GM12873 (cell line): ENCODE data around the gene URM1.

Experiments
- CTCF ChIP-seq: IDR thresholded peaks from 2 replicates; pipeline ENCODE4 v1.5.1; 2012; ENCODE audit warnings: low read depth, mild to moderate bottlenecking, moderate library complexity, low read length, control low read depth; ENCODE audit not compliant: insufficient read depth; ENCODE audit errors: missing control alignments

Gene URM1

DNA sequence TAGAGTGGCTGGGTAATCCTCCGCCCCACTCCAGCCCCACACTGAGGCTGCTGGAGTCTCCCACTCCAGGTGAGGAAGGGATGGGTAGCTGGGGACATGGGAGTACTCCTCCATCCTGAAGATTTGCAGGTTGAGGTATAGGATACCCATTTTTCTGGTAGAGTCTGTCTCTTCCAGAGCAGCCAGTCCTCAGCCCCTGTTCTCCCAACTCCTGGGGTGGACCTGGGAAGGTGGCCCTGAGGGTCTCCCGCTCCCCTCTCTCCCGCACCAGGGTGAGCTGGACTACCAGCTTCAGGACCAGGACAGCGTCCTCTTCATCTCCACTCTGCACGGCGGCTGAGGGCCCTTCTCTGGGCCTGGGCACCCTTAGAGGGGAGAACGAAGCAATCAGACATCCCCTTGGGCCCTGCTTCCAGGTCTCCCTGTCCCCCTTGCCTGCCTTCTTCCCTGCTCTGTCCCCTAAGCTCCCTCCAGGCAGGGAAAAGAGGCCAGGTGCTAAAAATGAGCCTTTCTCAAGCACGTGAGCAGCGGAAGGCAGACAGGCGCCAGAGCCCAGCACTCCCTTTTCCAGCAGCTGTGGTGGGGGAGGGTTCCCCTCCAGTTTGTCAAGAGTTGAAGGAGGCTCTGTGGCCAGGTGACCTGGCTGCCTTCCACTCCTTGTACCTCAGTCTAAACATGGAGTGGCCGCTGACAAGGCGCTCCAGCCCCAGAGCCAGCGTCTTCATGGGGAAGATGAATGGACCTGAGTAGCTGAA, 18.4 kb downstream of the URM1 start:
- no peak for TF ChIP-seq CTCF

DNA sequence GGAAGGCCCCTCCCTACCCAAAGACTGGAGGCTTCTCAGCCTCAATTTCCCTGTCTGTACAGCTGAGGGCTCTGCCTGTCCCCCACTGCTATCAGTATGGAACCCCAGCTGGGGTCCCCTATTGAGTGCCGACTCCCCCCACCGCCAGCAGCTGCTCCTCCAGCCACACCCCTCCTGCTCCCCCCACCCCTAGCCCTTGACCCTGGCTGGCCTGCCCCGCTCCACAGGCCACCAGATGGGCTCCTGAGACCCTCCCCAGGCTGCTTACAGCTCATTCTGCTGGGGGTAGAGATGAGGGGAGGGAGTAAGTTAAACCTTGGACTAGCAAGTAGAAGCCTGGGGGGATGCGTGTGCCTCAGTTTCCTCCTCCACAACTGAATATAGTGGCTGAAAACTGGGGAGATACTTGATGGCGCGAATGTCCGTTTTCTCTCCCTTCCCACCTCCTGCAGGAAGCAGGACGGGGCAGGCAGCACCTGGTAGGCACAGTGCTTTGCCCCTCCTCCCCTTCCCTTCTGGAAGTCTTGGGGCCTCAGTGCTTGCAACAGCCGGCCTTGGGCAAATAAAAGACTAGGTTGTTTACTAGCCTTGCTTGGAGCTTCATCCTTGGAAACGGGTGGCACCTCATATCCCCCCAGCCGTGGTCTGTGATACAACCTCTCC, 19.1 kb downstream of the URM1 start:
- TF ChIP-seq CTCF: no peak

GRCh38 chr9:128390813-128391711, 19.9 kb downstream of the URM1 start:
- no peak for TF ChIP-seq CTCF

GRCh38 chr9:128391956-128392301, 20.8 kb downstream of the URM1 start:
- no peak for TF ChIP-seq CTCF

DNA sequence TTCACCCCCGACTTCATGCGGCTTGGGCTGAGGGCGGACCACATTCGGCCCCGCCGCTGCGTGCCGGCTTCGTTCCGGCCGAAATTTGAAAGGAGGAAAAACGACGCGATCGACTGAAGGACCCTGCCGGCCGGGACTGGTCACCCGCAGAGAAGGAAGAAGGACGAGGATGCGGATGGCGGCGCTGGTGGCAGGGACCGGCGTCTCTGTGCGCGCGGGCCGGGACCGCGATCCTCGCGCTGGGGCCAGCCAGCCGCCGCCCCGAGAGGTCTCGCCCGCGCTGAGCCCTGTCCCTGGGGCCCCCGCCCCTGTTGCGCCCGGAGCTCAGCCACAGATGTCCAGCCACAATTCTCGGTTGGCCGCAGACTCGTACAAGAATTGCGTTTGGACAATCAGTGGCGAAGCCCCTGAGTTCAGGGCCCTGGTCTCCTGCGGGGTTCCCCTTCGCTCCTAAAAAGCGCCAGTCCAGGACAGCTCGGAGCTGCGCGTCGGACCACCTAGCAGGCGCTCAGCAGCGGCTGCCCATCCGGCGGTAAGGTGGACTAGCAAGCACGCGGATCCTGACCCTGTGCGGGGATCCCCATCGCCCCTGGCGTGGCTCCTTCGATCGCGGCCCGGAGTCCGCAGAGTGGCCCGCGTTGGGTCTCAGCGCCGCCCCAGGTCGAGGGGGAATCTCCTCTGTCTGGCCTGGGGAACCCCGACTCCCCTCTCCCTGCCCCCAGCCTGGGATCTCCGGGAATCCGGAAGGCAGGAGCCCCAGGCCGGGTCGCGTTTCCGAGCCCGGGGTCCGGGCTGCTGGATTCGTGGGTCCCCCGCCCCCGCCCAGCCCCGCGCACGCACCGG, 21.3 kb downstream of the URM1 start:
- TF ChIP-seq CTCF: no peak

GRCh38 chr9:128393145-128393775, 22.1 kb downstream of the URM1 start:
- no peak for TF ChIP-seq CTCF
